ENCODE data around the gene RBMS1.

DNA sequence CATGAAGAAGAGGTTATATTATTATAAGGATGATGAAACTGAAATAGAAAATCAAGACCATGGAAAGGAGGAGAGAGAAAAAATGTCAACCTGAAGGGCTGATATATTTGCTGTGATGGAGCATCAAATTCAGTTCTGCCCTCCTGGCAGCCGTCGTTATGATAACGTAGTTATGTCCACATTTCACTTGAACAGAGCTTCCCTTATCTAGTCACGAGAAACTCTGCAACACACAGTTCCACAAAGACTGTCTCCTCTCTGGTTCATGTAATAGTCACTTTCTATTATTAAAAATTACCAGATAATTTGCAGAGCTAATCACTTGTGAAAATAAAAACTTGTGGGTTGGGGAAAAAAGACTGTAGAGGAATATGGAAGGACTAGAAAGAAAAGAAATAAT is 19.5 kb upstream of the RBMS1 start:
- TF ChIP-seq, protein P1, sequence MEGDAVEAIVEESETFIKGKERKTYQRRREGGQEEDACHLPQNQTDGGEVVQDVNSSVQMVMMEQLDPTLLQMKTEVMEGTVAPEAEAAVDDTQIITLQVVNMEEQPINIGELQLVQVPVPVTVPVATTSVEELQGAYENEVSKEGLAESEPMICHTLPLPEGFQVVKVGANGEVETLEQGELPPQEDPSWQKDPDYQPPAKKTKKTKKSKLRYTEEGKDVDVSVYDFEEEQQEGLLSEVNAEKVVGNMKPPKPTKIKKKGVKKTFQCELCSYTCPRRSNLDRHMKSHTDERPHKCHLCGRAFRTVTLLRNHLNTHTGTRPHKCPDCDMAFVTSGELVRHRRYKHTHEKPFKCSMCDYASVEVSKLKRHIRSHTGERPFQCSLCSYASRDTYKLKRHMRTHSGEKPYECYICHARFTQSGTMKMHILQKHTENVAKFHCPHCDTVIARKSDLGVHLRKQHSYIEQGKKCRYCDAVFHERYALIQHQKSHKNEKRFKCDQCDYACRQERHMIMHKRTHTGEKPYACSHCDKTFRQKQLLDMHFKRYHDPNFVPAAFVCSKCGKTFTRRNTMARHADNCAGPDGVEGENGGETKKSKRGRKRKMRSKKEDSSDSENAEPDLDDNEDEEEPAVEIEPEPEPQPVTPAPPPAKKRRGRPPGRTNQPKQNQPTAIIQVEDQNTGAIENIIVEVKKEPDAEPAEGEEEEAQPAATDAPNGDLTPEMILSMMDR (IDR thresholded peaks at IDR 0.05): no peak
- no peak for TF ChIP-seq EZH2 (IDR thresholded peaks at IDR 0.05; ENCODE audit: borderline replicate concordance, insufficient read depth, low read depth, low read length, poor library complexity, severe bottlenecking)
